GM12878 (cell line): Measurements from ENCODE around the gene FOXA1. TPM values are rescaled to one million over a fixed set of nuclear protein-coding genes. Genes with fewer than 3 reads are reported as not detected.

Experiments
- ATAC-seq: fragments of 200-7000 bp; cut with Tn5 transposase; 3 replicates; pipeline ENCODE4 v1.9.1; 2020; ENCODE audit warnings: mild to moderate bottlenecking, moderate library complexity
- BruUV-seq: library from RNA; stranded (reverse); fragments of 400-500 nt; replicated peaks from 2 replicates; lab custom pipeline; 2021; lab: Mats Ljungman, UMichigan
- CTCF ChIA-PET: fragments of 300-600 bp; sonication (Branson Sonifier 250); formaldehyde crosslinking; extraction: SDS; loops from one replicate; lab custom pipeline; 2021; ENCODE audit warnings: inconsistent platforms; lab: Yijun Ruan, JAX
- POLR2A ChIA-PET: fragments of 350-600 bp; formaldehyde crosslinking; extraction: SDS; loops from one replicate; lab custom pipeline; 2021; ENCODE audit warnings: inconsistent platforms; lab: Charles Lee
- RAD21 ChIA-PET: fragments of 300-600 bp; sonication (Branson Sonifier 250); formaldehyde crosslinking; loops from one replicate; lab custom pipeline; 2023; ENCODE audit warnings: antibody characterized with exemption; ENCODE audit not compliant: unreplicated experiment; lab: Charles Lee
- SMC1A ChIA-PET: fragments of 300-600 bp; sonication (Branson Sonifier 250); formaldehyde crosslinking; loops from one replicate; lab custom pipeline; 2023; ENCODE audit not compliant: unreplicated experiment, uncharacterized antibody; lab: Charles Lee
- DNase-seq: peaks from one replicate; pipeline ENCODE4 v3.0.0-alpha.2; 2011; ENCODE audit warnings: low read depth, low spot score
- FAIRE-seq: peaks from 3 replicates; lab custom pipeline; 2011; peaks lifted over from hg19 to GRCh38; lab: Jason Lieb, UNC
- H2AFZ ChIP-seq: 2 replicates; pipeline ENCODE4 v1.6.0; 2011; ENCODE audit warnings: low read depth, low read length, control low read depth; ENCODE audit not compliant: control insufficient read depth
- H3K27ac ChIP-seq: 2 replicates; pipeline ENCODE4 v1.5.1; 2011; ENCODE audit warnings: control low read depth; ENCODE audit not compliant: control insufficient read depth, insufficient read depth
- H3K27me3 ChIP-seq, 2 experiments: replicated peaks in 1 of 2; 2 replicates each; pipeline versions ENCODE4 v1.6.0 to v1.6.1; 2011; ENCODE audit warnings: low read length in 1 of 2; ENCODE audit not compliant: control insufficient read depth in 2 of 2, insufficient read depth in 2 of 2
- H3K36me3 ChIP-seq, 2 experiments: 2 replicates each; pipeline ENCODE4 v1.5.1; 2011; ENCODE audit warnings: low read length in 1 of 2; ENCODE audit not compliant: control insufficient read depth in 2 of 2, insufficient read depth in 2 of 2
- H3K4me1 ChIP-seq: 2 replicates; pipeline ENCODE4 v1.6.1; 2011; ENCODE audit warnings: mild to moderate bottlenecking, low read length, moderate library complexity, mixed read lengths; ENCODE audit not compliant: control insufficient read depth, insufficient read depth
- H3K4me2 ChIP-seq: 2 replicates; pipeline ENCODE4 v1.6.0; 2011; ENCODE audit warnings: control low read depth; ENCODE audit not compliant: control insufficient read depth, insufficient read depth
- H3K4me3 ChIP-seq: fragments of 200-600 bp; sonication (generic); 2 replicates; pipeline ENCODE4 v1.5.1; 2016
- H3K79me2 ChIP-seq: 2 replicates; pipeline ENCODE4 v1.6.0; 2011; ENCODE audit warnings: low read length; ENCODE audit not compliant: control insufficient read depth, insufficient read depth
- H3K9ac ChIP-seq: 2 replicates; pipeline ENCODE4 v1.8.0; 2011; ENCODE audit warnings: low read length, control low read depth, mixed read lengths; ENCODE audit not compliant: control insufficient read depth, insufficient read depth
- H3K9me3 ChIP-seq: replicated peaks from 3 replicates; pipeline ENCODE4 v1.5.1; 2011; ENCODE audit warnings: mild to moderate bottlenecking, low read length; ENCODE audit not compliant: control insufficient read depth, insufficient read depth
- H4K20me1 ChIP-seq: 2 replicates; pipeline ENCODE4 v1.6.0; 2011; ENCODE audit not compliant: control insufficient read depth, insufficient read depth
- BCL11A ChIP-seq: IDR thresholded peaks from 2 replicates; pipeline ENCODE4 v1.6.1; 2011; ENCODE audit warnings: low read depth, low read length
- DPF2 ChIP-seq: fragments of 450-650 bp; IDR thresholded peaks from 2 replicates; pipeline ENCODE4 v1.6.1; 2017; ENCODE audit warnings: mild to moderate bottlenecking
- NR2F1 ChIP-seq: fragments of 450-650 bp; conservative IDR thresholded peaks from 2 replicates; pipeline ENCODE4 v1.6.1; 2017; ENCODE audit warnings: mild to moderate bottlenecking
- POLR2AphosphoS5 ChIP-seq: IDR thresholded peaks from 2 replicates; pipeline ENCODE4 v1.6.1; 2011; ENCODE audit warnings: mild to moderate bottlenecking, low read length, inconsistent platforms
- SIN3A ChIP-seq: IDR thresholded peaks from 2 replicates; pipeline ENCODE4 v1.6.1; 2012; ENCODE audit warnings: low read depth, low read length, improper control_type of control experiment
- YY1 ChIP-seq: IDR thresholded peaks from 2 replicates; pipeline ENCODE4 v1.6.1; 2011; ENCODE audit warnings: low read depth, mild to moderate bottlenecking, low read length
- WGBS: methylation state at CpG from one replicate; pipeline ENCODE4 v1.1.6; 2016; ENCODE audit warnings: low lambda C conversion rate; ENCODE audit not compliant: insufficient replicate concordance, insufficient coverage; ENCODE audit errors: missing lambda C conversion rate; 5-methylcytosine and 5-hydroxymethylcytosine counted together
- in situ Hi-C: fragments of 300-500 bp; cut with MboI; formaldehyde crosslinking; loops from 9 replicates; pipeline ENCODE4 v1.14.3; 2018; ENCODE audit warnings: mixed read lengths
- intact Hi-C: fragments of 100-400 bp; cut with micrococcal nuclease; formaldehyde crosslinking; loops from one replicate; pipeline ENCODE4 v1.14.2; 2022; ENCODE audit not compliant: unreplicated experiment
- polyA plus RNA-seq, 11 experiments: library from polyadenylated mRNA; depleted of rRNA in 4 of 11; unstranded in 6 of 11; stranded (reverse) in 5 of 11; fragments of >200 nt; fragmentation: Nextera tagmentation in 4 of 11; fragmentation: Illumina TruSeq in 1 of 11; extraction: Ambion mirVana in 4 of 11; extraction: Trizol in 1 of 11; gene quantifications; 1 replicate in 1 of 11; 2 replicates in 10 of 11; pipeline versions ENCODE4 v1.2.1 to v1.2.3, GENCODE V29; 2011 to 2016; ENCODE audit warnings: inconsistent platforms in 2 of 11, missing spikeins in 2 of 11, low read depth in 1 of 11
- total RNA-seq, 4 experiments: library from RNA; depleted of rRNA in 3 of 4; stranded (reverse); fragments of >200 nt in 3 of 4; fragmentation: Illumina TruSeq in 1 of 4; extraction: Trizol in 1 of 4; gene quantifications; 2 replicates each; pipeline versions ENCODE4 v1.2.1 to v1.2.3, GENCODE V29; 2013 to 2021
- TF ChIP-seq, protein P1 (sequence below): IDR thresholded peaks from 2 replicates; pipeline ENCODE4 v1.6.1; 2012; ENCODE audit warnings: mild to moderate bottlenecking, low read depth, low read length
- TF ChIP-seq, protein P2 (sequence below): fragments of 450-650 bp; IDR thresholded peaks from 2 replicates; pipeline ENCODE4 v1.6.1; 2014; ENCODE audit warnings: mild to moderate bottlenecking
- TF ChIP-seq, protein P3 (sequence below): IDR thresholded peaks from 2 replicates; pipeline ENCODE4 v1.6.1; 2012; ENCODE audit warnings: low read depth, low read length, improper control_type of control experiment

Gene FOXA1
- total and polyA plus RNA-seq, 10 of the 15 experiments (the other 5 are each of a cell fraction or from before 2014, with no cell fraction given), result 0.03 to 0.18 (median 0.06) TPM; not detected in 7

DNA sequence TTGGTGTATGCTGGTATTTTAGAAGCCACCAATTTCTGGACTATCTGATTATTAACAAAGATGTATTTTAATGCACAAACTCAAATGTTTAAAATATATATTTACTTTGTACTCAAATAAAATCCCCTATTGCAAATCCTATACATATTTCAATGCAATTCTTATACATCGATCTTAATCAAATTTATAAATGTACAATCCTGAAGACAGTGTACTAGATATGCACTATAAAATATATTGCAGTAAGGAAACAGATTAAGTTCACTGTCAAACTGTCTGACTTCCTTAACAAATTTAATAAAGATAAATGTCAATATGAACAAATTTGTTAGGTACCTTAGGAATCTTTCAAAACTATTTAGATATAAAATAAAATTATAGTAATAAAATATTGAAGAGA lies 43.9 kb downstream of the FOXA1 start (continued):
- TF ChIP-seq, protein P1, sequence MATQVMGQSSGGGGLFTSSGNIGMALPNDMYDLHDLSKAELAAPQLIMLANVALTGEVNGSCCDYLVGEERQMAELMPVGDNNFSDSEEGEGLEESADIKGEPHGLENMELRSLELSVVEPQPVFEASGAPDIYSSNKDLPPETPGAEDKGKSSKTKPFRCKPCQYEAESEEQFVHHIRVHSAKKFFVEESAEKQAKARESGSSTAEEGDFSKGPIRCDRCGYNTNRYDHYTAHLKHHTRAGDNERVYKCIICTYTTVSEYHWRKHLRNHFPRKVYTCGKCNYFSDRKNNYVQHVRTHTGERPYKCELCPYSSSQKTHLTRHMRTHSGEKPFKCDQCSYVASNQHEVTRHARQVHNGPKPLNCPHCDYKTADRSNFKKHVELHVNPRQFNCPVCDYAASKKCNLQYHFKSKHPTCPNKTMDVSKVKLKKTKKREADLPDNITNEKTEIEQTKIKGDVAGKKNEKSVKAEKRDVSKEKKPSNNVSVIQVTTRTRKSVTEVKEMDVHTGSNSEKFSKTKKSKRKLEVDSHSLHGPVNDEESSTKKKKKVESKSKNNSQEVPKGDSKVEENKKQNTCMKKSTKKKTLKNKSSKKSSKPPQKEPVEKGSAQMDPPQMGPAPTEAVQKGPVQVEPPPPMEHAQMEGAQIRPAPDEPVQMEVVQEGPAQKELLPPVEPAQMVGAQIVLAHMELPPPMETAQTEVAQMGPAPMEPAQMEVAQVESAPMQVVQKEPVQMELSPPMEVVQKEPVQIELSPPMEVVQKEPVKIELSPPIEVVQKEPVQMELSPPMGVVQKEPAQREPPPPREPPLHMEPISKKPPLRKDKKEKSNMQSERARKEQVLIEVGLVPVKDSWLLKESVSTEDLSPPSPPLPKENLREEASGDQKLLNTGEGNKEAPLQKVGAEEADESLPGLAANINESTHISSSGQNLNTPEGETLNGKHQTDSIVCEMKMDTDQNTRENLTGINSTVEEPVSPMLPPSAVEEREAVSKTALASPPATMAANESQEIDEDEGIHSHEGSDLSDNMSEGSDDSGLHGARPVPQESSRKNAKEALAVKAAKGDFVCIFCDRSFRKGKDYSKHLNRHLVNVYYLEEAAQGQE, result no peak

DNA sequence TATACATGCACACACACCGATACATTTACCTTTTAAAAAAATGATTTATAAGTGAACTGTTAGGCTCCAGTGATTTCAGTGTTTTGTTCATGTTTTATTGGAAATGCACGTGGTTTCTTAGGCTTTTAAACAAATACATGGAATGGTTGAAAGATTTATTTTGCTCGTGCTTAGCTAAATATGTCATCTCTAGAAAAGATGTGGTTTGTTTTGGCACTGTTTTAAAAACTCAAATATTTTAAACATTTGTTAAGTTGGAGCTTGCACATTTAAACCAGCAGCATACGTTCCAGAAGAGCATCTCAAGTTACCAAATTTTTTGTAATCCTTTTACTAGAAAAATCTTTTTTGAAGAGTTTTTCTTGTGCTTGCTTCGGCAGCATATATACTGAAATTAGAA lies 44.5 kb downstream of the FOXA1 start:
- Histone ChIP-seq H3K36me3 (no peaks in the 10 kb centered on the region), H3K4me1 (no peaks in the 10 kb centered on the region), H3K27me3 (no peaks in the 10 kb centered on the region), H3K9me3 (no peaks in the 10 kb centered on the region), H3K4me2 (no peak overlapping the region), H3K4me3 (no peak overlapping the region), H3K79me2 (no peaks in the 10 kb centered on the region), H3K27ac (no peak overlapping the region), H4K20me1 (no peaks in the 10 kb centered on the region), H3K9ac (no peak overlapping the region), H2AFZ (no peak overlapping the region)
- no peak for ATAC-seq
- no peak for FAIRE-seq
- BruUV-seq, result no TSS peak
- DNase-seq, result no peak
- TF ChIP-seq DPF2 (no peak), NR2F1 (no peak), BCL11A (no peak), POLR2AphosphoS5 (no peak), SIN3A (no peak), YY1 (no peak)
- TF ChIP-seq, protein P2, sequence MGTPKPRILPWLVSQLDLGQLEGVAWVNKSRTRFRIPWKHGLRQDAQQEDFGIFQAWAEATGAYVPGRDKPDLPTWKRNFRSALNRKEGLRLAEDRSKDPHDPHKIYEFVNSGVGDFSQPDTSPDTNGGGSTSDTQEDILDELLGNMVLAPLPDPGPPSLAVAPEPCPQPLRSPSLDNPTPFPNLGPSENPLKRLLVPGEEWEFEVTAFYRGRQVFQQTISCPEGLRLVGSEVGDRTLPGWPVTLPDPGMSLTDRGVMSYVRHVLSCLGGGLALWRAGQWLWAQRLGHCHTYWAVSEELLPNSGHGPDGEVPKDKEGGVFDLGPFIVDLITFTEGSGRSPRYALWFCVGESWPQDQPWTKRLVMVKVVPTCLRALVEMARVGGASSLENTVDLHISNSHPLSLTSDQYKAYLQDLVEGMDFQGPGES, result no peak
- TF ChIP-seq, protein P3, sequence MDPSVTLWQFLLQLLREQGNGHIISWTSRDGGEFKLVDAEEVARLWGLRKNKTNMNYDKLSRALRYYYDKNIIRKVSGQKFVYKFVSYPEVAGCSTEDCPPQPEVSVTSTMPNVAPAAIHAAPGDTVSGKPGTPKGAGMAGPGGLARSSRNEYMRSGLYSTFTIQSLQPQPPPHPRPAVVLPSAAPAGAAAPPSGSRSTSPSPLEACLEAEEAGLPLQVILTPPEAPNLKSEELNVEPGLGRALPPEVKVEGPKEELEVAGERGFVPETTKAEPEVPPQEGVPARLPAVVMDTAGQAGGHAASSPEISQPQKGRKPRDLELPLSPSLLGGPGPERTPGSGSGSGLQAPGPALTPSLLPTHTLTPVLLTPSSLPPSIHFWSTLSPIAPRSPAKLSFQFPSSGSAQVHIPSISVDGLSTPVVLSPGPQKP, result no peak
- RAD21 ChIA-PET, result no interaction called here
- 23% methylated on average over 5 of the region's 5 CpGs for WGBS
- POLR2A ChIA-PET, result no interaction called here
- intact Hi-C loops (no loop called here), in situ Hi-C loops (no loop called here)
- CTCF ChIA-PET, result no interaction called here
- SMC1A ChIA-PET, result no interaction called here
